ENCODE data around the gene MGA. TPM values are rescaled to one million over a fixed set of nuclear protein-coding genes. Genes with fewer than 3 reads are reported as not detected.

The MGA gene
- total RNA-seq, 1 experiment from 2014 or later, result 12.8 TPM

- Histone ChIP-seq H3K36me3 (no peaks in the 10 kb centered on the region; the same call in 1 of the 2 replicates), H3K27me3 (no peaks in the 10 kb centered on the region), H3K4me3 (no peak overlapping the region), H3K9me3 (no peaks in the 10 kb centered on the region)
- DNase-seq, result no peak
These were observed 128.1 kb downstream of the MGA start for GRCh38 chr15:41788262-41788661.

- Histone ChIP-seq H3K36me3 (no peaks in the 10 kb centered on the region), H3K9me3 (no peaks in the 10 kb centered on the region), H3K4me3 (no peak overlapping the region), H3K27me3 (no peaks in the 10 kb centered on the region)
- no peak for DNase-seq
These were observed 129.0 kb downstream of the MGA start for GRCh38 chr15:41789236-41789635.

GRCh38 chr15:41789662-41790061 is 129.5 kb downstream of the MGA start:
- no peaks in the 10 kb centered on the region for H3K36me3 ChIP-seq
- H3K4me3 ChIP-seq, result no peak overlapping the region
- no peak for DNase-seq
- no peaks in the 10 kb centered on the region for H3K27me3 ChIP-seq
- H3K9me3 ChIP-seq, result no peaks in the 10 kb centered on the region

- Histone ChIP-seq H3K9me3 (no peaks in the 10 kb centered on the region), H3K36me3 (no peaks in the 10 kb centered on the region), H3K27me3 (no peaks in the 10 kb centered on the region), H3K4me3 (no peak overlapping the region)
- DNase-seq, result no peak
These were observed 130.0 kb downstream of the MGA start for GRCh38 chr15:41790169-41790568.

GRCh38 chr15:41790756-41791546 is 130.7 kb downstream of the MGA start:
- Histone ChIP-seq H3K9me3 (no peaks in the 10 kb centered on the region), H3K4me3 (no peak overlapping the region), H3K27me3 (no peaks in the 10 kb centered on the region), H3K36me3 (no peaks in the 10 kb centered on the region)
- DNase-seq, result peak; percentile 27

GRCh38 chr15:41791547-41791937 is 131.3 kb downstream of the MGA start:
- no peaks in the 10 kb centered on the region for H3K27me3 ChIP-seq
- no peak for DNase-seq
- no peaks in the 10 kb centered on the region for H3K9me3 ChIP-seq
- no peak overlapping the region for H3K4me3 ChIP-seq
- no peaks in the 10 kb centered on the region for H3K36me3 ChIP-seq

- no peaks in the 10 kb centered on the region for H3K27me3 ChIP-seq
- no peaks in the 10 kb centered on the region for H3K9me3 ChIP-seq
- H3K36me3 ChIP-seq, result no peaks in the 10 kb centered on the region
- DNase-seq, result no peak
- no peak overlapping the region for H3K4me3 ChIP-seq
These were observed 131.9 kb downstream of the MGA start for GRCh38 chr15:41792000-41792637.

GRCh38 chr15:41794081-41794480 is 133.9 kb downstream of the MGA start:
- Histone ChIP-seq H3K36me3 (no peaks in the 10 kb centered on the region), H3K4me3 (no peak overlapping the region), H3K9me3 (no peaks in the 10 kb centered on the region), H3K27me3 (no peaks in the 10 kb centered on the region)
- no peak for DNase-seq

GRCh38 chr15:41795996-41796856 is 136.0 kb downstream of the MGA start:
- Histone ChIP-seq H3K36me3 (peaks cover 2% of the 10 kb centered on the region; the same call in 1 of the 2 replicates), H3K4me3 (no peak overlapping the region), H3K27me3 (no peaks in the 10 kb centered on the region), H3K9me3 (no peaks in the 10 kb centered on the region)
- DNase-seq, result no peak

- H3K36me3 ChIP-seq, result peaks cover 2% of the 10 kb centered on the region; the same call in 1 of the 2 replicates
- no peaks in the 10 kb centered on the region for H3K27me3 ChIP-seq
- DNase-seq, result no peak
- no peak overlapping the region for H3K4me3 ChIP-seq
- no peaks in the 10 kb centered on the region for H3K9me3 ChIP-seq
These were observed 137.2 kb downstream of the MGA start for GRCh38 chr15:41797201-41797944.

- Histone ChIP-seq H3K27me3 (no peaks in the 10 kb centered on the region), H3K4me3 (no peak overlapping the region), H3K9me3 (no peaks in the 10 kb centered on the region), H3K36me3 (peaks cover 2% of the 10 kb centered on the region; the same call in 1 of the 2 replicates)
- DNase-seq, result peak; percentile 31
These were observed 138.6 kb downstream of the MGA start for GRCh38 chr15:41798607-41799487.

GRCh38 chr15:41799488-41799805 is 139.2 kb downstream of the MGA start:
- Histone ChIP-seq H3K36me3 (peaks cover 2% of the 10 kb centered on the region; the same call in 1 of the 2 replicates), H3K9me3 (no peaks in the 10 kb centered on the region), H3K4me3 (no peak overlapping the region), H3K27me3 (no peaks in the 10 kb centered on the region)
- no peak for DNase-seq

GRCh38 chr15:41801185-41801584 is 141.0 kb downstream of the MGA start:
- Histone ChIP-seq H3K9me3 (no peaks in the 10 kb centered on the region), H3K4me3 (no peak overlapping the region), H3K36me3 (peaks cover 2% of the 10 kb centered on the region; the same call in 1 of the 2 replicates), H3K27me3 (no peaks in the 10 kb centered on the region)
- no peak for DNase-seq

- no peak overlapping the region for H3K4me3 ChIP-seq
- peak; percentile 37 for DNase-seq
- peaks cover 2% of the 10 kb centered on the region; the same call in 1 of the 2 replicates for H3K36me3 ChIP-seq
- no peaks in the 10 kb centered on the region for H3K9me3 ChIP-seq
- H3K27me3 ChIP-seq, result no peaks in the 10 kb centered on the region
These were observed 141.7 kb downstream of the MGA start for GRCh38 chr15:41801850-41802455.

GRCh38 chr15:41804361-41804760 is 144.2 kb downstream of the MGA start:
- no peak overlapping the region for H3K4me3 ChIP-seq
- H3K27me3 ChIP-seq, result no peaks in the 10 kb centered on the region
- no peak for DNase-seq
- H3K9me3 ChIP-seq, result no peaks in the 10 kb centered on the region
- H3K36me3 ChIP-seq, result peaks cover 2% of the 10 kb centered on the region; the same call in 1 of the 2 replicates
